Hepatocyte (in vitro differentiated cells): ENCODE results near the gene MKNK2.

Source experiments
- EZH2 ChIP-seq: fragments of 200-600 bp; sonication (generic); IDR thresholded peaks from 2 replicates; pipeline ENCODE4 v1.6.1; 2016; ENCODE audit warnings: antibody characterized with exemption, mild to moderate bottlenecking, borderline replicate concordance
- EZH2phosphoT487 ChIP-seq: fragments of 200-600 bp; sonication (generic); IDR thresholded peaks from one replicate; pipeline ENCODE4 v1.6.1; 2018; ENCODE audit warnings: antibody characterized with exemption, mild to moderate bottlenecking, low read depth, moderate library complexity; ENCODE audit not compliant: unreplicated experiment, severe bottlenecking
- TF ChIP-seq, protein P1 (sequence below): fragments of 200-600 bp; sonication (generic); IDR thresholded peaks from 2 replicates; pipeline ENCODE4 v1.5.1; 2016; ENCODE audit warnings: antibody characterized with exemption, mild to moderate bottlenecking; ENCODE audit not compliant: poor library complexity

DNA sequence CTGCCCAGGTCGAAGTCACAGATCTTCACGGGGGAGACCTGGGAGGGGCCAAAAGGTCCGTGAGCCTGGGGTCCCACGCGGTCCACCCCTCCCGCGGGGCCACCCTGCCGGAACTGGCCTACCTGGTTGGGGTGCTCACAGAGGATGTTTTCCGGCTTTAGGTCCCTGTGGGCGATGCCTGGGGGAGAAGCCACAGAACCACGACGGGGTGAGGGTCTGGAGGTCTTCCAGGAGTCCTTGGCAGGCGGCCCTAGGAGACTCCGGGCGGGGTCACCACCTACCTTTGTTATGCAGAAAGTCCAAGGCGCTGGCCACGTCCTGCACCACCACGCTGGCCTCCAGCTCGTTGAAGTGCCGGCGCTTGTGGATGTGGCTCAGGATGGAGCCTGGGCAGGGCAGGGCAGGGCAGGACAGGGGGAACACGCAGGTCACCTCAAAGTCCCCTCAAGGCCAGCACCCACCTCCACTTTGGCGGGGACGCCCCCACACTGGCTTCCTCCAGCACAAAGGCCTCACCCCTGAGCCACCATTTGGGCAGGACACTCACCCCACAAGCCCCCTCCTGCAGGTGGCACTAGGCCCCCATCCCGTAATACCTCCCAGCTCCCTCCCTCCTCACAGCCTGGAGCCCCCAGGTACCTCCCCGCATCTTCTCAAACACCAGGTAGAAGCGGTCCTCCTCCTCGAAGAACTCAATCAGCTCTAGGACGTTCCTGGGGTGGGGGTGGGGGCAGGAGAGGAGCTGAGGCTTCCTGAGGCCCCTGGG lies 8.4 kb downstream of the MKNK2 start:
- TF ChIP-seq, protein P1, sequence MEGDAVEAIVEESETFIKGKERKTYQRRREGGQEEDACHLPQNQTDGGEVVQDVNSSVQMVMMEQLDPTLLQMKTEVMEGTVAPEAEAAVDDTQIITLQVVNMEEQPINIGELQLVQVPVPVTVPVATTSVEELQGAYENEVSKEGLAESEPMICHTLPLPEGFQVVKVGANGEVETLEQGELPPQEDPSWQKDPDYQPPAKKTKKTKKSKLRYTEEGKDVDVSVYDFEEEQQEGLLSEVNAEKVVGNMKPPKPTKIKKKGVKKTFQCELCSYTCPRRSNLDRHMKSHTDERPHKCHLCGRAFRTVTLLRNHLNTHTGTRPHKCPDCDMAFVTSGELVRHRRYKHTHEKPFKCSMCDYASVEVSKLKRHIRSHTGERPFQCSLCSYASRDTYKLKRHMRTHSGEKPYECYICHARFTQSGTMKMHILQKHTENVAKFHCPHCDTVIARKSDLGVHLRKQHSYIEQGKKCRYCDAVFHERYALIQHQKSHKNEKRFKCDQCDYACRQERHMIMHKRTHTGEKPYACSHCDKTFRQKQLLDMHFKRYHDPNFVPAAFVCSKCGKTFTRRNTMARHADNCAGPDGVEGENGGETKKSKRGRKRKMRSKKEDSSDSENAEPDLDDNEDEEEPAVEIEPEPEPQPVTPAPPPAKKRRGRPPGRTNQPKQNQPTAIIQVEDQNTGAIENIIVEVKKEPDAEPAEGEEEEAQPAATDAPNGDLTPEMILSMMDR: no peak
- no peak for TF ChIP-seq EZH2
- no peak for TF ChIP-seq EZH2phosphoT487
